Brain pericyte (primary cell): Measurements from ENCODE around the gene RNF213.
"Not testable (repeated sequence)": the region's sequence is repeated elsewhere in the genome, so short reads cannot be mapped to it uniquely, and the experiment has no call there.

ENCODE experiments used
- DNase-seq: peaks from one replicate; pipeline ENCODE4 v3.0.0-alpha.2; 2012; ENCODE audit warnings: low read depth, low spot score

Gene RNF213

DNA sequence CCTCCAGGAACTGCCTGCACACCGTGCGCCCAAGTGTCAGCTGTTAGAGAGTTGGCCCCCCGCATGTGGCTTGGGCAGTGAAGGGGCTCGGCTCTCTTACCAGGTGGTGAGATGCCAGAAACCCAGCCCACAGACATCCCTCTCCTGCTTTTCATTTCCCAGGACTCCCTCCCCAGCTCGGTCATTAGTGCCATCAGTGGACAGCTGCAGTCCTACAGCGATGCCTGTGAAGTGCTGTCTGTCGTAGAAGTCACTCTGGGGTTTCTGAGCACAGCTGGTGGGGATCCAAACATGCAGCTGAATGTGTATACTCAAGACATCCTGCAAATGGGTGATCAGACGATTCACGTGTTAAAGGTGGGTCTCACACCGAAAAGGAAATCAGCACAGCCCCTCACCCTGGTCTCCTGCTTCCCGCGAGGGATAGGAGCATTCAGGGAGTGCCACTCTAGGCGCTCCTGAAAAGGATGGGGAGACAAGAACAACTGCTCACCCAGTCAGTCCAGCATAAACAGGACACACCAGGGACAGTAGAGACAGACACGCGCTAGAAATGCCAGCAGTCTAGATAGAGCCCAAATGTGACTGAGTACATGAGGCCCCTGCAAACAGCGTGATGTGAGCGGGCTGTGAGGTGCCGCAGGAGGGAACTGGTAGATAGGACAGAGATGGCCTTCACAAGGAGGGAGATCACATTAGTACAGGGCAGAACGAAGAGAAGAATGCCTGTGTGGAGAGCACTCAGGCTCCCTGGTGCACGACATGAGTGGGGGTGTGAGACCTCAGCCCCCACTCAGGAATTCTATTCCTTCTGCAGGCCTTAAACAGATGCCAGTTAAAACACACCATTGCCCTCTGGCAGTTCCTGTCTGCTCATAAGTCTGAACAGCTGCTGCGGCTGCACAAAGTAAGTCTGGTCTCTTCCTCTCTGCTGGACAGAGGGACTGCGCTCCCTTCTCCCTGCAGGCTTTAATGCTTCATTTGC is 128.7 kb downstream of the RNF213 start:
- DNase-seq: no peak

GRCh38 chr17:80393241-80393890 is 132.7 kb downstream of the RNF213 start:
- DNase-seq: no peak

DNA sequence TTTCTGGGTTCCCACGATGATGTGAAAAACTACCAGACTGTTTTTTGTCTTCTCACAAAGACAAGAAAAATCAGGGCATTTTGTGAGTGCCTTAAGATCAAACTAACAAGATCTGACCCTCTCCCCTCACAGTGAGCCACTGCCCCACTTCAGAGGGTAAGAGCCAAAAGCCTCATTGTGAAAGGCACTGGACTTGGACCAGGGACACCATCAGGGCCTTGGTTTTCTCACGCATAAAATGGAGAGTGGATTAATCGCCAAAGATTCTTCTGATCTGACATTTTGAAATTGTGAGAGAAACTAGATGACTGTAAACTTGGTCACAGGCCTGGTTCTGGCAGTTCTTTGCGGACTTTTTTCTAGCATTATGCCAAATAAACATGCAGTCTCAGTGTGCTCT is 133.3 kb downstream of the RNF213 start:
- DNase-seq: no peak

GRCh38 chr17:80394629-80395216 is 134.1 kb downstream of the RNF213 start:
- no peak for DNase-seq

GRCh38 chr17:80395402-80396151 is 134.9 kb downstream of the RNF213 start:
- no peak for DNase-seq

GRCh38 chr17:80396157-80397033 is 135.7 kb downstream of the RNF213 start:
- DNase-seq: no peak

- no peak for DNase-seq
These were observed 136.4 kb downstream of the RNF213 start for GRCh38 chr17:80397034-80397387.

GRCh38 chr17:80397686-80398085 is 137.0 kb downstream of the RNF213 start:
- no peak for DNase-seq

DNA sequence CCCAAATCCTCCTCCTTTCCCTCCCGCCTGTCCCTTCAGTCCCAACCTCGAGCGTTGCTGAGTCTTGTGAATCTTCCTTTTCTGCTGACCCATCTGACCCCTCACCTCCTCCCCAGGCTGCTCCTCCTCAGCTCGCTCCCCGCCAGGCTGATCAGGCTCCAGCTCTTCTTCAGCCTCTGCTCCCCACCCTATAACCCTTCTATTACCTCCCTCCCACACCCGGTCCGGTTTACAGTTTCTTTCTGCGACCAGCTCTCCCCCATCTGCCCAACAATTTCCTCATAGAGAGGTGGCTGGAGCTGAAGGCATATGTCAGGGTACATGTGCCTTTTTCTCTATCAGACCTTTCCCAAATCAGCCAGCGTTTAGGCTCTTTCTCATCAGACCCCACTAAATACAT is 140.4 kb downstream of the RNF213 start:
- not testable (repeated sequence) for DNase-seq

DNA sequence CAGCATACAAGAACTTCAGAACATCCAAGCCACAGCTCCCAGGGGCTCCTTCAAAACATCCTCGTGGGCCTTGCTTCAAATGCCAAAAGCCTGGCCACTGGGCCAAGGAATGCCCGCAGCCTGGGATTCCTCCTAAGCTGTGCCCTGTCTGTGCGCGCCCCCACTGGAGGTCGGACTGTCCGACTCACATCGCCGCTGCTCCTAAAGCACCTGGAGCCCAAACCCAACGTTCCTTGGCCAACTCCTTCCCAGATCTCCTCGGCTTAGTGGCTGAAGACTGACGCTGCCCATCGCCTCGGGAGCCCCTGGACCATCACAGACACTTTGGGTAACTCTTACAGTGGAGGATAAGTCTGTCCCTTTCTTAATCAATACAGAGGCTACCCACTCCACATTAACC is 141.4 kb downstream of the RNF213 start:
- DNase-seq: not testable (repeated sequence)

GRCh38 chr17:80402959-80403358 is 142.3 kb downstream of the RNF213 start:
- no peak for DNase-seq

- no peak for DNase-seq
These were observed 145.5 kb downstream of the RNF213 start for GRCh38 chr17:80406146-80406545.

DNA sequence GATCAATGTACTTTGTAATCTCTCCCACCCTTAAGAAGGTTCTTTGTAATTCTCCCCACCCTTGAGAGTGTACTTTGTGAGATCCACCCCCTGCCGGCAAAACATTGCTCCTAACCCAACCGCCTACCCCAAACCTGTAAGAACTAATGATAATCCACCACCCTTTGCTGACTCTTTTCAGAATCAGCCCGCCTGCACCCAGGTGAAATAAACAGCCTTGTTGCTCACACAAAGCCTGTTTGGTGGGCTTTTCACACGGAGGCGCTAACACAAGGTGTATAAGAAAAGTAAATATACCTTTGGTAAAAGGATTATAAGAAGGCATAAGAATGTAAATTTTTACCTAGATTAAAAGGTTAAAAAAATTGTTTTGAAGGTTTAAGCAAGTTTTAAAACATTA is 147.3 kb downstream of the RNF213 start:
- not testable (repeated sequence) for DNase-seq

- DNase-seq: no peak
These were observed 148.2 kb downstream of the RNF213 start for GRCh38 chr17:80408872-80409271.

GRCh38 chr17:80409626-80410025 is 149.0 kb downstream of the RNF213 start:
- no peak for DNase-seq

GRCh38 chr17:80410441-80411087 is 149.9 kb downstream of the RNF213 start:
- DNase-seq: not testable (repeated sequence)

DNA sequence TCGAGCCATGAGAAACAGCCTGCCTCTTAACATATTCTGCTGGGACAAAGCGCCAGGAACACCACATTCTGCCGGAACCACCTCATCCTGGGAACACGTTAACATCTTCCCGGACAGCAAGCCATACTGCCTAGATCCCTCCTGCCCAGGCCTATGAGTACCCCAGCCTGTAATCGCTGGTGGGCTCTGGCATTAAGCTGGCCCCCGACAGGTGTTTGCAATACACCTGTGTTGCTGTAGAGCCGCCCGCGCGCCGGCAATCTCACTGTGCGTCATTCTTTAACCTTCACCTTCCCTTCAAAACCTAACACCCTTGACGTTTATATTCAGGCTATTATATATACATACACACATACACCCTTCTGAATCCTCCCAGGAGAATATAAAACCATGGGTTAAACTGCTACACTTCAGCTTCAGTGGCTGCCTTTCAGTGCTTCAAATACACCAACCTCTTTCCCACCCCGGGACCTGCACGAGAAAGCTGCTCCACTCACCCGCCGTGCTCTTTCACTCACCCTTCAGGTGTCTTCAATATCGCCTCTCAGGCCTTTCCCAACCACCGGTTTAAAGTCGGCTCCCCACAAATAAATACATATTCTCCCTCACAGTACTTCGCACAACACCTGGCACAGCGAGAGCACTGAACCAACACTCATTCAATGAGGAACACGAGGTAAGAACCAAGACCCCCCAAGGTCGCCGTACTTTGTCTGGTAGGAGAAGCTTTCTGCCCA is 153.3 kb downstream of the RNF213 start:
- no peak for DNase-seq

- no peak for DNase-seq
These were observed 153.8 kb downstream of the RNF213 start for GRCh38 chr17:80414508-80414802.

DNA sequence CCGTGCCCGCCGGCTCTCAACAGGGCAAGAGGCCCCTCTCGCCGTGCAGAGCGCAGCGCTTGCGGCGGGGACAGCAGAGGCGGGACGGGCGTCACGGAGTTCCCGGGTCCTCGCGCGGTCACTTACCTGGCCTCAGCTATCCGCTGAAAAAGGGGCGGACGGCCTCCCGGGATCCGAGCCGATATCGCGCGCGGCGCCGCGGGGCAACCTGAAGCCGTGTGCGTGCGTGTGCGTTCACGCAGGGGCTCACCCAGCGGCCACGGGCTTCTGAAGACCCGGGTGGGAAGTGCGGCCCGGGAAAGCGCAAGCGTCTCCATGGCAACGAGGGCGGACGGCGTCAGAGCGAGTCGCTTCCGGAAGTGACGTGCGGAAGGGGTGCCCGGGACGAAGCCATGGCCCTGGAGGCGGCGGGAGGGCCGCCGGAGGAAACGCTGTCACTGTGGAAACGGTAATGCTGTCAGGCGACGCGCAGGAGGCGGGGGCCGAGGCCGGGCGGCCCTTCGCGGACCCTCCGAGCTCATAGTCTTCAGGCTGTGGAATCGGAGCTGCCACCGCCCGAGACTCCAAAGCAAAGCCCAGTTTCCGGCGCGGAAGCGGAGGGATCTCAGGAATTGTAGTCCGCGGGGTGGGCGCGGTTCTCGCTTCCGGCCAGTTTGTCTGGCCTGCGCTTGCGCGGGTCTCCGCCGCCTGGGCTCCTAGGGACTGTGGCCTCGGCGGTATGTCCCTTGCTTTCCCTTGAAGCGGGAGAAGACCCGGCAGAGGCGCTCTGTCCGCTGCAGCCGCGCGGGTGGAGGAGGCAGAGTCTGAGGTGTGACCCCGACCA is 154.4 kb downstream of the RNF213 start, which contains the start of gene ENDOV:
Gene ENDOV, plus strand, starts transcription at position 365 of the 823 bp plus-strand sequence. Its CDS starts 28 bp downstream, at position 393.
- DNase-seq: peak; percentile 85
